Right hindlimb (tissue), 1 donor: ENCODE results near the gene PARD3B.
A peak's percentile ranks its signal among the peaks of the same experiment; 100 is the strongest.

Experiments used
- DNase-seq: peaks from one replicate; pipeline ENCODE4 v3.0.0-alpha.2; 2018

Gene PARD3B

DNA sequence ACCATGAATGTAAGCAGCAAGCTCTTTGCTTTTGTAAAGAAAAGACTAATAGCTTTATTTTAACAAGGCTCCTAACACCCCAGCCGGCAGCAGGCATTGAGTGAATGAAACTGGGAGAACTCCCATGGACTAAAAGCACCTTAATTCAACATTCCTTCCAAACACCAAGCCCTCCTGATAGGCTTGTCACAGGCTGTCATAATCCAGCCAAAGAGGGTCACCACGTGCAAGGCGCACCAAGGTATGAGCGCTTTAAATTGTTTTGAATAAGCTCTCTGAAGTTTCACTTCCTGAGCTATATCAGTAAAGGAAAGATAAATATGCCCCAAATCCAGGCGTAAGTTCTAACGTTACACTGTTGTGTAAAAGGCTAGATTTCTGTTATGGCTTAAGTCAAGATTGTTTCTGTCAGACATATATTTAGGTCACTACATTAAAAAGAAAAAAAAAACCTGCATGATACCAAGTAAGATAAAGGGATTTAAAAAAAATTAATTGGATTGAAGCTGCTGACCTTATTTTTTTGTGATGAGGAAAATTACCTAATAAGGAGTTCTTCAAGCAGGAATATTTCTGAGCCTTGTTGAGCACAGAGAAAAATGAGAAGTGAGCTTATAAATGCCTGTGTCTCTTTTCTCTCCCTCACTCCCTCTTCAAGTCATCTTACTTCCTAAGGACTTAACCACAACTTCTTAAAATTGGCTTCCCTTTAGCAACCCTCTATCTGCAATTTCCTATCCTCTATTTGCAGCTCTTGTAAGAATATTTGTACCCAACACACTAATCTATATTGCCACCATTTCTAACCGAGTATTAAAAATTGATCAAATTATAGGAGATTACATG, 1000.9 kb downstream of the PARD3B start:
- no peak for DNase-seq

DNA sequence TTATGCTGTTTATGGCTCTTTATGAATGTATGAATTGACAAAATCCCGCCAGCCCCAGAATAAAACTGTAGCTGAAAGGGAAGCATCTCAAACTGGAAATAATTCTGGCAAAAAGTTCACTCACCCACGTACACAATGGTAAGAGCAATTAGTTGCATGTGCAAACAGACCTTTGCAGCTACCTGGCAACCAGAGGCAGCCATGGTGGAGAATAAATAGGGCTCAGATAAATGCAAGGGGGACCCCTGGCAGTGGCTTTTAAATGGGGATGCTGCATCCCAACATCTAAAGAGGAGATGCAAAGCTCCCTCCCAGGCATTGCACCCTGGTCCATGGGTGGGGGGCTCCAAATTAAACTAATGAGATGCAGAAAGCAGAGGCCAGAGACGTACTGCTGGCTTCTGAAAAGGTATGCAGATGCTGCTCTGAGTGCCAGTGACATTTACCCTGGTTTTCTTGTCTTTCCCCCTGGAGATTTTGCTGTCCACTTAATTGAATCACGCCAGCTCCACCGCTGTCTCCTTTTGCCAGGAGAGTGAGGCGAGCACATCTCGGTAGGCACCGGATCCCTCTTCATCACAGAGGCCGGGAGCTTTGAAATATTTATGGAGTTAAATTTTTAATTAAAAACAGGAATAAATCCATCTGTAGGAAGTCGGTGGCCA, 1010.4 kb downstream of the PARD3B start:
- no peak for DNase-seq

DNA sequence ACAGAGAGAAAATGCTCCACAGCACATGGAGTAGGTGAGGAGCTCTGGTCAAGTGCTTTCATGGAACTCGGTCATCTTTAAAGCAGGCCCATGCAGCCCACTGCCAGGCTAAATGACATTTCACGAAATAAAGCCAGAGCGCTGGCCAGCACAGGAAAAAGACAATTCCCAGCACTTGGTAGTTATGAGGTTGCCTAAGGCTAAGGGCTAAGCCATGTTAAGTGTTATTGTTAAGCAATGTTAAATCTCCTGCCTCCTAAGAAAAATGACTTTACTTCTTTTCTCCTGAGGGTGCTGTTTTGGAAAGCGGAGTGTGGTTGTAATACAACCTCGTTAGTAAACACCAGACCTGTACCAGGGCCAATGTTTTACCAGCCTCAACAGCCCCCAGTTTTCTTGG, 1011.1 kb downstream of the PARD3B start:
- no peak for DNase-seq

DNA sequence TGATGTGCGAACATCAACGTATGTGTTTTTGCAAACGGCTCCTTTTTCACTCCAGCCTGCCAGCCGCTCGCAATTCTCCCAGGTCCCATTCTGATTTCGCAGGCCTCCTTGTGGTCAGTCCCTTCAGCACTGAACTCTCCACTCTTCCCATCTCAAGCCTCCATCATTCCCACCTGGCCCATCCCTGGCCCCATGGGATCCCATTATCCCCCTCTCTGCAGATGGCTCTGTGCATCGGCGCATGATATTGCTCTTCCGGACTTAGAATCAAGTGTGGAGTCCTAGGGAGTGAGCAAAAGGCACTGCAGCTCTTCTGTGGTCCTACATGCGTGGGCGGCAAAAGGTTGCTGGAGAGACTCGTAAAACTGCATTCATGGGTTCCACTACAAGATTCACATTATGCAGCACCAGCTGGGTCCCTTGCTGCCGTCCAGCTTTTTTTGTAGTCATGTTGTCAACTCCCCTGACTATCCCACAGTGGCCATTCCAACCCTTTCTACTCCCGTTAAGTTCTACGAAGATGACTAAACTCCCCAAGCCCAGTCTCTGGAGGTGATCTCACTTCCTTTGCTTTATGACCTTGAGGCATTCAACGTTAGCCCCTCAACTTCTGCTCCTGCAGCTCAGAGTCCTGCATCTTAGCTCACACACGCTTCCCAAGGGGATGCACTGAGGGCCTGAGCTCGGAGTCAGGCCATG, 1011.7 kb downstream of the PARD3B start:
- DNase-seq: peak; percentile 34

DNA sequence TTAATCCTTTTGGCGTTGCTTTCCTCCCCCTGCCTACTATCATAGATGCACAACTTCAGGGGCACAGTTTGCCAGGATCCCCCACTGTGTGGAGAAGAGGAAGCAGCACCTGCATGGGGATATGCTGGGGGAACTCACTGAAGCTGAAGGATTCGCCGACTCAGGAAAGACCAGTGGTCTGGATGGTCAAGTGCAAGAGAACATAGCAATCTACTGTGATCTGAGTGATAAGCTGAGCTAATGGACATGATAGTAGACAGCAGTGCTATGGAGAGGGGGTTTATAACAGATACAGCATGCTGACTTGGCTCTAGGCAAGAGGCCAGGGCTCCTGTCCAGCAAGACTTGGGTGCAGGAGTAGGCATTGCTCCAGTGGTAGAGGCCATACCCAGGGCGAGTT, 1012.6 kb downstream of the PARD3B start:
- no peak for DNase-seq

DNA sequence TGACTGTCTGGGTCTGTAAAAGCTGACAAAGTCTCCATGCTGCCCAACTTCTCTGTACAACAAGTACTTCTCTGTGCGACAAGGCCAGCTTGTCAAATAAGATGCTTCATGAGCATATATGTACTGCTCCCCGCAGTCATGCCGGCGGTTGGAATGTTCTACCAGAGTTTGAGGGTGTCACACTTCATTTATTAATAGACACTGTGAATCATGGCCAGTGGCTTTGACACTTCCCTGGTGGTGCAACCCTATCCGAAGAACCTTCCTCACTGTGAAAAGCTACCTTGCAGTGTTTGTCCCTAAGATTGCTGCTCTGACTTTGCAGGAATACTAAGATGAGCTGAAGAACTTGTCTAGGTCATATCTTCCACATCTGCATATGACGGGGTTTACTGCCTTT, 1016.2 kb downstream of the PARD3B start:
- no peak for DNase-seq

DNA sequence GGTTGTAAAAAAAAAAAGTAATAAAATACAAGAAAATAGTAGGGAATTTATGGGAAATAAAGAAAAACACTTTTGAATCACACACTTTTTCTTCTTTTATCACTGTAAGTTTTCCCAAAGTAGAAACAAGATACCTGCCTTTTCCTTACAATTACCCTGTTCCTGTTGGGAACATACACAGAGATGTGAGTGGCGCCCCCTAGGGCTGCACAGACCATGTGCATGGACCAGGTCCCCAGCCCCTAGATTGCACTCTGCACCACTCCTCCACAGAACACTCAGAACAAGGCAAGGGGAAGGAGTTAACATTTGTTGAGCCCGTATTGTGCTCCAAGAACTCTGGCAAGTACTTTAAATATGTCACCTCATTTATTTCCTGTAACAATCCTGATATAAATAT, 1018.4 kb downstream of the PARD3B start:
- no peak for DNase-seq

DNA sequence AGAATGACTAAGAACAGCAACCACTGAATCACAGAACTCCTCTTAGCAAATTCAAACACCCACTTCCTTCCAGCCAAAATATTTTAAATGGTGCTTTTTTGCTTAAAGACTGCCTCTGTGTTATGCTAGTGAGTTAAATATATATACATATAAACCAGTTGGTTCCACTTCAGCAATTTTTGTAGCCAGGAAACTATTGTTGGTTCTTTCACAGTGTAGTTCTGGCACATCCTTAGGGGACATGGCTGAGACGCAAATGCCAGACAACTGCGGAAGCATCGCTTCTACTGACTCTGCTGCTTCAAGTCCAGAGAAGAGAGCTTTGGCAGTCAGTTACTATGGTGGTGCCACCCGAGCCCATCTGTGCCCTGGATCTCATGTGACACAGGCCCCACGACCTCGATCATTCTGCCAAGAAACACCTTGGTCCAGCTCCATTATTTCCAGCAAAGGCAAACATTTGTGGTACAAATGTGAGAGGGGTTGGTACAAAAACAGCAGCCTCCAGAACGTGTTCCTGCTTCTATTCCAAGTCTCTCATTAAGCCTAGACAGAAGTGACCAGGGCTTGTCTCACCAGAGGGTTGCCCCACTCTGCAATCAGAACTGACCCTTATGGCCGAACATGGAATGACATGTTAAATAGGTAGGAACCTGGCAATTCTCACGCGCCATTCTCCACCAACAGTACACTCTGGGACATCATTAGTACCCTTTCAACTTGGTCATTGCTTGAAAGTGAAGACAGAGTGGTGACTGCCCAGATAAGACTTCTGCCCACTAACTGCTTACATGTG, 1019.3 kb downstream of the PARD3B start:
- DNase-seq: peak; percentile 53

DNA sequence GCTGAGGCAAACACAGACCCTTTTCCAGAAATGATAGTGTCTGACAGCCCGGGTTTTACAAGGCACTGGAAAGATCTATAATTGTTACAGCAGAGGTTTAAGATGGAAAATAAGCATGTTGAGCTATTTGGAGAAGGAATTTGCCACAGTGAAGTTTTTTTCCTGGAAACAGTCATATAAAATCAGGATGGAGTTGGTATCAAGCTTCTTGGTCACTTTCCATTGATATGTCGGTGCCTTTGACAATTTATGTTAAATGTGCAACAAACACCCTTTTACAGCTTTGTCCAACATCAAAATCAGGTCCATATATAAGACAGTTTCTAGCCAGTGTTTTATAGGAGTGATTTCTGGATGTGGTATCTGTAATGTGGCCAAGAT, 1019.9 kb downstream of the PARD3B start:
- DNase-seq: no peak

DNA sequence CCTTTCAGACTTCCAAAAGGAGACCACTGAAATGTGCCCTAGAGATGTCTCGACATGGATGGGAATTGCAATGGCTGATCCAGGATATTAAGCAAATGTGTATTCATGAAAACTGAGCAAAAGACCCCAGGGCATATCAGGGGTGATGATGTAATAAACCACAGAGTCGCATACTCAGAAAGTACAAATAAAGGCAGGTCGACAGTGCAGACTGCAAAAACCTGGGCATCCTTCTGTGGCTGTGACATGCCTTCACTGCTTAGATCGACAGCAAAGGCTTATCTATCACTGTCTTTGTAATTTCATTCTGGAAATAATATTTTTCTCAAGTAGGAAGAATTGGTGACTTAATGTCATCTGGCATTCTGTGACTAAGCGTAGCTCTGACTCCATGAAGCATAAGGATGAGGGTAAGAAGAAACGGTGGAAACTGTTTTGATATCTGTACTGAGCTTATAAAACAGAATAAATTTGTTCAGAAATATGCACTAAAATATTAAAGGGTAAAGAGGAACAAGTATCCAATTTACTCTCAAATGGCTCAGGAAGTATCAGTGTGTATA, 1021.4 kb downstream of the PARD3B start:
- DNase-seq: no peak

DNA sequence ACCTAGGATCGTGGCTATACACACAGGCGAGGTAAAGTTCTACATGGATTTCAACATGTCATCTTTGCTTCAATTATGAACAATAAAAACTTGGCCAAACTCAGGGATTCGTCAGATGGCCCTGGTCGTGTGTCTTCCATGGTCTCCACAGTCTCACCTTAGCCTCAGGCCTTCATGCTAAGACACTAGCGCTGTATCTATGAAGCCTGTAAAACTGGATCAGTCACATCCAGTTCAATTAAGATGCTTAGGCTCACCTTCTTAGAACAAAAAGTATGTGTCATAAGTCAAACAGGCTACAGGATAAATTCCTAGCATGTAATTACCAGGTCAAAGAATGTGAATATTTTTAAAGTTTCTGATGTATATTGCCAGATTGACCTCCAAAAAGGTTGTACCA, 1023.3 kb downstream of the PARD3B start:
- DNase-seq: no peak

DNA sequence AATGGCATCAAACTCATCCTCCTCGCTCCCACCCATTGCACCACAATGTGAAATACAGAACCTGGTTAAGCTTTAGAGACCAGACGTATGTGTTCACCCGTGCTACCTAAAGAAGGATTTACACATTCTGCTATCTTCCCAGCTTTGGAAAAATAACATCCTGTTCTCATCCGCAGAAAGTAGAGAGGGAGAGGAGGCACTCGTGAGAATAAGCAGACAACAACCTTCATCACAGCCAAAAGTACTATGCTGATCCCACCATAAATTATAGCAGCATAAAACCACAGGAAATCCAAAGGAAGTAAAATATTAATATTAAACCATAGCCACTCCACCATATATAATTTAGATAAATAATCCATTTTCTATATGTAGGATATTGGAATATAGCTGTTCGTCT, 1025.4 kb downstream of the PARD3B start:
- no peak for DNase-seq

DNA sequence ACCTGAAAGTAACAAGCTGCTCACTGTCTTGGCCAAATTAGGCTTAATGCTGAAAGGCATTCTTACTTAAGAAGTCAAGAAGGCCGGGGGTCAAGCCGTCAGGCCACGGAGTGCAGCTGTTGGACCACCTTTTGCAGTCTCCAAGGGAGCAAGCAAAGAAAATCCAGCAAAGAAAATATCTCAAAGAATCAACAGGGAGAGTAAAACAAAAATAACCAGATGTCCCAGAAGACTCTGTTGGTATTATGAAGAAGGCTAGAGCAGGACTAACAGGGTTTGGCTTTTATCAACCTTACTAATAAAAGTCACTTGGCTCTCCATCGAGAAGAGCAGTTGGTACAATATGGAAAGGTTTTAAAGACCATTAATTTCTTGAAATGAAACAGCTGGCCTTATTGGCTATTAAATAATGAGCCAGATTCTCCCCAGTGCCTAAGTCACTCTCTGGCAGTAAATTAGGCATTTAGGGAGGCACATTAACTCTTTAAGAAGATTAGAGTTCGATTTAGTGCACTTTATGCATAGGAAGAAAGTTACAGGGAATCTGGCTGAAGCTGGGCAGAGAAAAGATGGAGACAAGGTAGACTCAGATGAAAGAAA, 1026.2 kb downstream of the PARD3B start:
- DNase-seq: no peak

DNA sequence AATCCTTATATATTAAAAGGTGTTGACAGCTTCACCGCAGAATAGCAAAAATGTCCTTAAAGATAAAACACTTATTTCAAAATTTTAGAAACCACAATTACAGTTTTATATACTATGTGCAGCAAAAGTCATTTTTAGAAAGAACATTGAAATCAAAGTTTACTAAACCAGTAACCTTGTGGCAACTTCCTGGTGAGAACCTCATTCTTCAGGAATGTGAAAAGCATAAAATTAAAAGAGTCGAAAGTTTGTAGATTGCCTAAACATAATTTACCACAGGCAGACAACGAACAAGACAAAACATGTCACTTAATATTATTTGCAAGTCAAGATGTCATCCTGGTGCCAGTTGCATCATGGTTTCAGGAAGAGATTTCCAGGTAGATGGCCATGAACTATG, 1028.7 kb downstream of the PARD3B start:
- DNase-seq: no peak

DNA sequence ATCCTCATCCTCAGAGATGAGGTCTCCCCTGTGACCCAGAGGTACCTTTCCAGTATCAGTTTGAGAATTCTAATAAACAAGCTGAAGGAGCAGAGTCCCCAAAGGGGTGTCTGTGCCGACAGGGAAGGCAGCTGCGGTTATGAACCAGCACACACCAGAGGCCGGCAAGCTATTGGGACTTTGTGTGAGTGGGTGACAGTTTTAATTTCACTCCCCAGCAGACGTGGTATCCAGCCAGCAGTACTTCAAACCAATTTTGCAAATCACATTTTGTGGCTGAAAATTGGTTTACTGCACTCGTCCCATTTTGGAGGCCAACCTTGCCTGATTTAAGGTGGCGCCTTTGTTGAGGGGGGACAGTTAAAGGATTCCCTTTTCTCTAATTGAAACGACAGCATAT, 1034.1 kb downstream of the PARD3B start:
- no peak for DNase-seq

DNA sequence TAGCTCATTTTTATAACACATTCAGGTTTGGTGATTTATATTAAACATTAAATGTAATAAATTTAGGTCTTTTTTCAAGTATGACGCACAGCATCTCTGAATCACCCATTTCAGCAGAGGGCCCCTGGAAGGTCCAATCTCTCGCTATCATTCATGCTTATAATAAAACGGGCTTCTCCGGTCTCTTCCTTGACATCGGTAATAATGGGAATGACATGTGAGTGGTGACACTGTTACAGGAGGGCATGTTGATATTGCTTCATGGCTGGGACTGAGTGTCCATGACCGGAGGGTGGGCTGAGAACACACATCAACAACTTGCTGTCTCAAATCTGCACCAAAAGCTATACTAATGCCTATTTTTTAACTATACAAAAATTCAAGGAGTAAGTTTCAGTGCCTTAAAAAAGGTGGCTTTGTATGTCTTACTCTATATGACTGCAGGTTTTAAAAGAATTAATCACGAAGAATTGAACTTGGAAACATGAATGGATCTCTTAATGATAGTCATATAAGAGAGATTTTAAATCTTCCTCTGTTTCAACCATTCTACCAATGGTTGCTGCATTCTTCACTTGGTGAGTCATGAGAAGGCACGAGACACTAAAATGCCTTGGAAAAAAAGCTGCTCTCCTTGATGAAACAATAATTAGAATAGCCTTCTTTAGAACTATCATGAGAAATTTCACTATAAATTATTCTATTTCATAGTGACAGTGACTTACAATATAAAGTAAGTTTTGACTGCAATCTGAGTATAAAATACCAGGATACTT, 1035.1 kb downstream of the PARD3B start:
- no peak for DNase-seq

DNA sequence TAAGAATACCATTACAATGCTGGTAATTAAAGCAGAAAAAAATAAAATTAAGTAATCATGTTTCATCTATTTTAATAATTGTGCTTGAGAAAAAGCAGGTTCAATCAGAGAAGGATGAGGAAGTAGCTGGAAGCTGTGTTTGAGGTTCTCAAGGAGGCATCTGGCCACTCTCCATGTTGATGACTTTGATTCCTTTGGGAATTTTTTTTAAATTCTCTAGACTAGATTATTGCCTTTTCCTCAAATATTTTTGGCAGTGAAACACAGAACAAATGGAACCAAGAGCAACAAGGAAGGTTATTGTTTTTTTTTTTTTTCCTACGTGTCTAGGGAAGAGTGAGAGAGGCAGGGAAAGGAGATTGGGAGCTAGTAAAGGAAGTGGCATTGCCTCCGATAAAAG, 1037.1 kb downstream of the PARD3B start:
- no peak for DNase-seq

DNA sequence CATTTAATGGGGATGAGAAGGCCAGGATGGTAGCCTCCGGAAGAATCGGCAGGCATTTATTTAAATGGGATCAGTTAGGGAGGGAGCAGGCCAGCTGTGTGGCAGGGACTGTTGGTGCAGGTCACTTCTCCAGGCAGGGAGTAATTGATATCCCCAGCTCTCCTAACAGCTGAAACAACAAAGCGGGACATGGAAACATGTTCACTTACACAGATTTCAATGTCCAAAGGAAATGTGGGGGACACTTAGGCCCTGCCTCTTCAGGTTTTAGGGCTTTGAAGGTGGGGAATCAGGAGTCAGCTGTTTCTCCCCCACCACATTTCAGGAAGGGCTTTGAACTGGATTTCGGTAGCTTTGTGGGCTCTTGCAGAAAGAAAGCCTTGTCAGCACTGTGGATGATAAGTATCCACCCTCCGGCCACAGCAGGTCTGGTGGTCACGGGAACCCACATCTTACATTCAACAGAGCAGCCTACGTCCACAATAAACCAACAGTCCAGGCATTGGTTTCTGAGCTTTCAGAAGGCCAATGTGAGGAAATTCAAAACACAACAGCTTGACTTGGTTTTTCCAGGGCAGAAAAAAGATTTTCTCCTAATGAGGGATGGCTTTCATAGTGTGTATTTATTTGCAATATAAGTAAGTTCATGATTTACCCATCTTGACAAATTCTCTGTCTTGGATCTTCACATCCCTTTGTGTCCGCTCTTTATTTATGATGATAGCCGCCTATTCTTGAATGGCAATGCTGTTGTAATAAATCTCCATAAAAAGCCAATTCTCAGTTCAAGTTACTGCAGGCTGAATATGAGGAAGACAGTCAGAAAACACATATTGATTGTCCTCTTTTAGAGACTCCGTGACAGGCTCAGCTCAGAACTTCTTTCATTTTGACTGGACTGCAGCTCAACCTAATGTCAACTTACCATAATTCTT, 1040.4 kb downstream of the PARD3B start:
- peak; percentile 46 for DNase-seq

DNA sequence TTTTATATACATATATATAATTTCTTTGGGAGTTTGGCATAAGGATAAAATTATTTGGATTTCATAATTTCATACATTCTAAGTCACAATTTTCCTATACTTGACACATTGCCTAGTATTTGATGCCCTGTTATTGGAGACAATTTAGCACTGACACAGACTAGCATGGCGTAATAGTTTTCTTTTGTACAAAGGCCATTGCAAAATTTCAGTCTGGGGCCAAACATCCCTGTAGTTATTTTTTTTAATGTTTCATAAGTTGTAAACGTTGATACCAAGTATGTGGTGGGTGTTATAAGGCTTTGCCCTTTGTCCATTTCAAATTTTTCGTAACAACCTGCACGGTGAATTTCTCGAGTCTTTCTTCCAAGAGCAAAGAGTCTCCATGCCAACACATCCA, 1041.4 kb downstream of the PARD3B start:
- no peak for DNase-seq

DNA sequence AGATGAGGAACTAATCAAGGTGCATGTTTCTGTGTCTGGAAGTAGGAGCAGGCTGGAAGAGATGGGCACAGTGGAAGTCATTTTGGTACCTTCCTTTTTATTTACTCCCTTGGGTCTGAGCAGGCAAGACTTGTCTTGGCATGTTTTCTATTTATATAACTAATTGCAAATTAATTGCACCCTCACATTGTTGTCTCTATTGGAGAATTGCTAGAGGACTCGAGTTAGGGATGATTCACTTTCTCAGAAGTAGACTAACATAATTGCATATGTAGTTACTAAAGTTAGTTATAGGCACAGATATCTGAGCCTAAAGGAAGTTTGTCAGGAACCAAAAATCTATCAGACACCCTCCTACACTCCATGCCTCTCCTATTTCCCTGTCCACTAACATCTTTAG, 1044.2 kb downstream of the PARD3B start:
- no peak for DNase-seq
